EH (cell line): ENCODE results near the gene PLEKHM1.

ENCODE experiments used
- DNase-seq: peaks from one replicate; pipeline ENCODE4 v3.0.0-alpha.2; 2015; ENCODE audit warnings: low read depth

Gene PLEKHM1

DNA sequence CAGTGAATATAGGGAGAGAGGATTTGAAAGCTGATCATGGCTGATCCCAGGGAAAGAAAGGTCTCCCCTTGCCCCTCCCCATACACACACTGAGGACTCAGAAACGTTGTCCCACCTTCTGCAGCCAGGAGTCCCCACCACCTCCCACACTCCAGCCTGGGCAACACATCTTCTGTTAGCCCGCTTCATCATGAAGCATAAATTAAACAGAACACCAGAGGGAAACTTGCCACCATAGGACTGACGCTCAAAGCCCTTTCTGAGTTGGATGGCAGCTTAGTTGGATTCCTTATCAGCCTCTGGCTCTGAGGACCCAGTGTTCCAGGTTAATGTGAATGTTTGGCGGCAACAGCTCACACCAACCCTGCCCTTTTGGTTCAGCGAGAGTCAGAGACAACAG is 91.7 kb downstream of the PLEKHM1 start:
- no peak for DNase-seq

DNA sequence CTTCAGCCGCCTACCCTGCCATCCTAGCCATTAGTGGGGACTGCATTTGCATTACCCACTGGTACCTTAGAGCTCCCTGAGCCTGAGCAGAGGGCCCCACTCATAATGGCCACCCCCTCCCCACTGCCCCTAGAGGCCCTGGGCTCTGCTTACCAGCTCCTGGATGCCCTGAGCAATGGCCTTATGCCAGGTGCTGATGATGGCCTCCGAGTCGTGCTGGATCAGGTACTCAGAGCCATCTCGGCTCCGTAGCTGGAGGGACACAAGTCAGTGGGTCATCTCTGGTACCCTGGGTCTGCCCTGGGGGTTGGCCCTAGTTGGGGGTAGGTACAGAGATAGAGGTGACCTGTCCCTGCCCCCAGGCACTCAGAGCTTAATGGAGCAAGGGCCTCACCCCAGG is 92.7 kb downstream of the PLEKHM1 start:
- DNase-seq = no peak

DNA sequence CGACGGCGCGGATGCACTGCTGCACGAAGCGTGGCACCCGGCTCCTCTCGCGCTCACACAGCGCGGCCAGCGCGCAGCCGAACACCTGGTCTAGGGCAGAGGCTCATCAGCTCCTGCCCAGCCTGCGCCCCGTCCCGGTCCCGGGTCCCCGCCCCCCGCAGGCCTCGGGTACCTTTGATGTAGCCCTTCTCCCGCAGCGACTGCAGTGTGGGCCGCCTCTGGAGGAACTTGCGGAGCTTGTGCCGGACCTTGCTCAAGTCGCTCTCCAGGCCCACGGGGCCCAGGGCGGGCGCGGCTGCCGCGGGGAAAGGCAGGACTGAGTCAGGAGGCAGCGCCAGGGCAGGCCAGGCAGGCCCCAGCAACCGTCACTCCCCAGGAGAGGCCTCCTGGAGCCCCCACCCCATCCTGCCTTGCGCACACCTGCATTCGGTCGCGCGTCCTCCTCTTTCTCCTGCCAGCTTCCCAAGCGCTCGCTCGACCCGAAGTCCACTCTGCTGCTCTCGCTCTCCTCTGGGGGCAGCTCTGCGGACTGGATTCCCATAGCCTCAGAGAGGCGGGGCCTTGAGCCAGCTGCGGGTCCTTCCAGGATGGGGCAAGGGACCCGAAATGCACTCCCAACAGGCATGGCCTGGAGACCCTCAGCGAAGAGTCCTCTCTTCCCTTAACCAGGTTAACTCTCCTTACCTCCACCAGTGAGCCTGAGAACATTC is 93.9 kb downstream of the PLEKHM1 start:
- DNase-seq = no peak

DNA sequence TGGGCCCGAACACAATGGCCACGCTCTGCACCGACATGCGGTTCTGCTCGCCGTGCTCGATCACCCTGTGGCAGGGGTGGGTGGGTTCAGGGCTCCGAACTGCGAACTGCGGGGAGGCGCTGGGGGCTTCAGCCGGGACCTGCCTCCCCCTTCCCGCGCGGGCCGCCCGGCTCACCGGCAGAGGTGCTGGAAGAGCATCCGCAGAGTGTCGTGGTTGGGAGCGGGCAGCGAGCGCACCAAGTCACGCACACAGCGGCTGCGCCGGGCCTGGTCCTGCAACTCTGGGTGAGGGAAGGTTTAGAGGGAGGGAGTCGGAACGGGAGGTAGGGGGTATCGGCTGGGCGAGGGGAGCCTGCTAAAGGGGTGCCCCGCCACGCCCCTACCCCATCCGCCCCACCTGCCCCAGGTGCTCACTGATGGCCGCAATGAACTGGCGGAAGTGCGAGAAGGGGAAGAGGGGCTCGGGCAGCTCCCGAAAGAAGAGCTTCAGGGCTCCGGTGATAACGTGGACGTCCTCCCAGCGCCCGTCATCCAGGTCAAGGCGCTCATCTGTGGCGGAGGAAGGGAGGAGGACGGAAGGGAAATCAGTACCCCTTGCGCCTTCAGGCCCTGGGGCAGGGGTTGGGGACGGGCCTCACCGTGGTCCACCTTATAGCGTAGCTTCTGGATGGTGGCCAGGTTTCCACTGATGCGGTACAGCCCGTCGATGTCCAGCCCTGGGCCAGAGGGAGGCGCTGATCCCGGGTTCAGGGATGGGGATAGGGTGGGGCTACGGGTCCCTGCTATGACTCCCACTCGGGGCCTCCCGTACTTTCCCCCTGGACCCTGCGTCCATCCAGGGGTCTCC is 94.7 kb downstream of the PLEKHM1 start:
- no peak for DNase-seq

DNA sequence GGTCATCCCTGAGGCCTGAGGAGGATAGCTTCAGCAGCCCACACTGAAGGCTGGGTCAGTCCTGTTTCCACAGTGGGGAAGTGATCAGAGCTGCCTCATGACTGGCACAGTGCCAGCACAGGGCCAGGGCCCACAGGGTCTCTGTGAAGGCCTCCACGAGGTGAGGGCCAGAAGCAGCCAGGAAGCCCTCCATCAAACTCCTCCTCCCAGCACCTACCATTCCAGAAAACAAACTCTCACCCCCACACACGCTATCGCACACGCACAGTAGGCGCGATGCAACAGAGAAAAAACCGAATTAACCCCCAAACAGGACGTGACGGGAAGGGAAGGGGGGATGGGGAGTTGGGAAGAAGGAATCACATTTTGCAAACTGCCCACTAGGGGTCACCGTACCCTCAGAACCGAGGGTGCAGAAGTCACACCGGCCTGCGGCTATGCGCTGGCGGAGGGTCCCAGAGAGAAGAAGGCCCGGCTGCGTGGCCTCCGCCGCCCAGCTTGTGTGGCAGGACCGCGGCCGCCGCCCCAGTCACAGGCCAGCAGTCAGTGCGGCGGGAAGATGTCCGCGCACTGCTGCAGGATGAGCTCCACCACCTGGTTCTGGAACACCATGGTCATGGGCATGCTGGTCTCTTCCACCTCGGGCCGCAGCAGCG is 95.5 kb downstream of the PLEKHM1 start:
- DNase-seq = peak; percentile 86

DNA sequence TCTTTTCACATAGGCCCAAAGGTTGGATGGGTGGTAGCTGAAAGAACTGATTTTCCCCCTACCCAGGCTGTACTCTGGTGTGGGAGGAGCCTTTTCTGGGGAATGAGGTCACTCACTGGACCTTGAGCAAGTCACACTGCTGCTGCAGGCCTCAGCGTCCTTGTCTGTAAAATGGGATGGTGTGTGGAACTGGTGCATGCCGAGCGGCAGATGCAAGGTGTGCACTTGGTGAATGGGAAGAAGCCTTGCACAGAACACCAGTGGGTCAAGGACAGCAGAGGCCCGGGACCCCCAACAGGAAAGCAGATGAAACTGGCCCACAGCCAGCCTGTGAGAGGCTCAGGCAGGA is 96.0 kb downstream of the PLEKHM1 start:
- DNase-seq = no peak

DNA sequence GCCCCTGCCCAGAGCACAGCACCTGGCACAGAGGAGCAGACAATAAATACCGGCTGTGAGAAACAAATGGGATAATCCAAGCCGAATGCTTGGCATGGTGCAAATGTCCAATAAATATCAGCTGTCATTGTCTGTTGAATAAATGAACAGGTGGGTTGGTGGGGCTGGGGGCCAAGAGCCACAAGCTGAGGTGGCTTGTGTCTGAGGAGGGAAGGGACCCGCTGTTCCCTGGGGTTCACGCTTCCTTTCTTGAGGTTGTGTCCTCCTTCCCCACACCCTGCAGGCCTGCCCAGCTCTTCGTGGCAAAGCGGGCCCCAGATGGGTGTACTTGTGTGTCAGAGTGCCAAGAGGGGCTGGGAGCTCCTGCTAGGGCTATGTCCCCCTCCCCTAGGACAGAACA is 96.4 kb downstream of the PLEKHM1 start:
- DNase-seq = no peak

DNA sequence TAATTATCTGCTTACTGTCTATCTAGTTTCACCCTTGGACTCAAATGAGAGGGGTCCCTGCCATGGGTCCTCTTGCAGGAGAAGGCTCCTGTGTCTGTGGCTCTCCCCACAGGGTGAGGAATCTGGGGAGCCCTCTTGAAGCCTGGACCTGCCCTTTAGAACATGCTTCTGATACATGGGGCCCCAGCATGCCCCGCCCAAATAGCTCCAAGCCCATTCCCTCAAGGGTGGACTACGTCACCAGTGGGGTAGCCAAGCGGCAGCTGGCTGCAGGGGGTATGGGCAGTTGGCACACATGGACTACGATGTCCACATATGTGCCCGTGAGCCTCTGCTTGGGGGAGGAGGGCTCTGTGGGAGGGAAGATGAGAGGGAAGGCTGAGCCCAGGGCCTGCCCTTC is 97.1 kb downstream of the PLEKHM1 start:
- DNase-seq = no peak

DNA sequence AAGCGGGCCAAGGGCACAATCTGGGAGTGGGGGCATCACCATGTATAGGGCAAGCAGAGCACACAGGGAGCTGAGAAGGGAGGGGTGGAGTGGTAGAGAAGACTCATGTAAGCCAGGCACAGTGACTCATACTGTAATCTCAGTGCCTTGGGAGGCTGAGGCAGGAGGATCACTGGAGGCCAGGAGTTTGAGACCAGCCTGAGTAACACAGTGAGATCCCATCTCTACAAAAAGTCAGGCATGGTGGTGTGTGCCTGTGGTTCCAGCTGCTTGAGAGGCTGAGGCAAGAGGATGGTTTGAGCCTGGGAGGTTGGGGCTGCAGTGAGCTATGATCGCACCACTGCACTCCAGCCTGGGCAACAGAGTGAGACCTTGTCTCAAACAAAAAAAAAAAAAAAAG is 98.6 kb downstream of the PLEKHM1 start:
- DNase-seq = no peak

DNA sequence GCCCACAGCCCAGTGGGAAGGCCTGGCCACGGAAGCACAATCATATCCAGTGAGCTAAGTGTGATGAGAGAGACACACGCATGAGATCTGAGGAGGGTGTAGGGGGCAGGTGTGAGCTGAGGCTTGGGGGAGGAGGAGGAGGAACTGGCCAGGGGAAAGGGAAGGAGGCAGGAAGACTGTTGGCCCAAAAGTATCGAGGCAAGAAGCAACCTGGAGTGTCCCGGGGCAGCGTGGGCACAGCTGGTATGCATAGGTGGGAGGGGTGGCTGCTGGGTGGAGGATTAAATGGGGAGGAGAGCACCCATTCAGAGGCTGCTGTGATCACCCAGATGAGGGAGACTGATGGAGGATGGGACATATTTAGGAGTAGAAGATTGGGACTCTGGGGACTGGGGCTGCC is 99.2 kb downstream of the PLEKHM1 start:
- DNase-seq = no peak

DNA sequence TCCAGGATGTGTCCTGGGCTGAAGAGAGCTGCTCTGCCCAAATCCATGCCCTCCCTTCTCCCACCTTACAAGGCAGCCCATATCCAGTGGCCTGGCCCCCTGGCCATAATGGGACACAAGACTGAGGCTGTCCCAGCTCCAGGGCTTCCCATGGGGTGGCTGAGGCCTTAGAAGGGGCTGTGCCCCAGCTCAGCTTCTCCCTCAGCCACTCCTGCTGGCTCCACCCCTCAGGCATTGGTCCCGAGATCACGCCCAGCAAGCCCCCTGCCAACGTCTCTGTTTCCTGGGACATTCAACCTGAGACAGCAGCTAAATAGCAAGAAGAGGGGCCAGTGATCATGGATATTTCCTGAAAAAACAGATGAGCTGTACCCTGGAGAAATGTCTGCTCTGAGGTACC is 101.2 kb downstream of the PLEKHM1 start:
- DNase-seq = no peak

DNA sequence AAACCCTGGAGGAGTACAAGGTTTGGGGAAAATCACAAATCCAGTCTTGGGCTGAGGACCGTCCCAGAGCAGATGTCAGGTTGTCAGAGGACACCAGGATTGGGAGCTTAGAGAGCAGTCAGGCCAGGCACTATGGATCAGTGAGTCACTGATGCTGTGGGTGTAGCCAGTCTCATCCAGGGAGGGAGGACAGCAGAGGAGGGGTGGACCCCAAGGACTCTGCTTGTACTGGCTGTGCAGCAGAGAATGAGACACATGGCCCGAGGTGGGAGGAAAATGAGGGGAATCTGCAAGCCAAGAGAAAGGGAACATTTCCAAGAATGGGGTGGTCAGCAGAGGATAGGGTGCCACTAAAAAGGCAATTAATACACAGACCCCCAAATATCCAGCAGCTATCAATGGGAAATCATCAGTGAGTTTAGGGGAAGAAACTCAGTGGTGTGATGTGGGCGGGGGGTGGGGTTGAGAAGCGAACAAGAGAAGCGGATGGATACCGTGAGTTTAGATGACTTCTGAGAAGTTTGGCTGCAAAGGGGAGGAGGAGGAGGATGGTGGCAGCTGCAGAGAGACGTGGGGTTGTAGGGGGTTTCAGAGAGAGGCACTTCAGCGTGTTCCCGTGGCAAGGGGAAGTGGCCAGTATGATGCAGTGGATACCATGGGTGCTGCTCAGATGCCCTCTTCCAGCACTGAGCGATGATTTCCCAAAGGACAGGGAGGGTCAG is 101.8 kb downstream of the PLEKHM1 start:
- DNase-seq = peak; percentile 68

DNA sequence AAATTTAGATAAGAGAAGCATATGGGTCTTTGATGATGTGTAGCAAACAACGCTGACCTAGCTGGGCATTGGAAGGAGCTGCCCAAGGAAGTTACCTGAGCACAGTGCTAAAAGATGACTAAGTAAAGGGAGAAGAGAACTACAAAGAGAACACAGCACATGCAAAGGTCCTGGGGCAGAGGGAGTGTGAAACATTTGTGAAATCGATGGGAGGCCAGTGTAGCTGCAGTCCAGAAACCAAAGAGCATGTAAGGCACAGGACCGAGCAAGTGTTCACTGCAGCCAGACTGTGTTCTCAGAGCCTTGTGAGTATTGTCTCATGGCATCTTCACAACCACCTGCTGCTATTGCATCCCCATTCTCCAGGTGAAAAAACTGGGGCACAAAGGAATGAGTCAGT is 102.8 kb downstream of the PLEKHM1 start:
- DNase-seq = no peak

DNA sequence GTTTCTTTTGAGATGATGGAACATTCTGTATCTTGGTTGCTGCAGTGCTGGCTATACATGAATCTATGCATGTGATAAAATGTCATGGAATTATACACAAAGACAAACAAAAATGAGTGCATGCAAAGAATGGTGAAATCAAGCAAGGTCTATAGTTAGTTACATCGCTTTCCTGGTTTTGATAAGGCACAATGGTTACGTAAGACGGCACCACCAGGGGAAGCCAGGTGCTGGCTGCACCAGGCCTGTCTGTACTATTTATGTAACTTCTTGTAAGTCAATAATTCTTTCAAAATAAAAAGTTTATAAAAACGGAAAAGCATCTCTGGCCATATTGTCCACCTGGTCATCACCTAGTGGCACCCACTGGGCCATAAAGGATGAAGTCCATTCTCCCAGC is 104.3 kb downstream of the PLEKHM1 start:
- DNase-seq = no peak
